Glutamatergic neuron (in vitro differentiated cells): ENCODE results near the gene CARM1. TPM values are rescaled to one million over a fixed set of nuclear protein-coding genes. Genes with fewer than 3 reads are reported as not detected.

Source experiments
- DNase-seq: peaks from one replicate; pipeline ENCODE4 v3.0.0; 2022
- H3K27ac Mint-ChIP-seq: one replicate; pipeline ENCODE4 v1.8.0; 2020; ENCODE audit warnings: mild to moderate bottlenecking, mixed read lengths, inconsistent platforms; ENCODE audit not compliant: unreplicated experiment
- H3K27me3 Mint-ChIP-seq: one replicate; pipeline ENCODE4 v1.8.0; 2020; ENCODE audit warnings: mild to moderate bottlenecking, moderate library complexity, mixed read lengths, inconsistent platforms; ENCODE audit not compliant: unreplicated experiment
- H3K36me3 Mint-ChIP-seq: one replicate; pipeline ENCODE4 v1.8.0; 2020; ENCODE audit warnings: mild to moderate bottlenecking, mixed read lengths, inconsistent platforms; ENCODE audit not compliant: unreplicated experiment
- H3K4me1 Mint-ChIP-seq: one replicate; pipeline ENCODE4 v1.8.0; 2020; ENCODE audit warnings: mild to moderate bottlenecking, low read depth, mixed read lengths, inconsistent platforms; ENCODE audit not compliant: unreplicated experiment
- H3K4me3 Mint-ChIP-seq: one replicate; pipeline ENCODE4 v1.8.0; 2020; ENCODE audit warnings: mild to moderate bottlenecking, mixed read lengths, inconsistent platforms; ENCODE audit not compliant: unreplicated experiment
- H3K9me3 Mint-ChIP-seq: one replicate; pipeline ENCODE4 v1.8.0; 2020; ENCODE audit warnings: mild to moderate bottlenecking, moderate library complexity, mixed read lengths, inconsistent platforms; ENCODE audit not compliant: unreplicated experiment
- total RNA-seq: library from RNA; stranded (reverse); fragmentation: NEBNext Ultra II Directional; extraction: Animal tissue kit (Norgen Biotek cat#: 25700); gene quantifications from one replicate; pipeline ENCODE4 v1.2.1, GENCODE V29; 2021; ENCODE audit not compliant: unreplicated experiment
- TF ChIP-seq, protein P1 (sequence below): fragments of 200-600 bp; sonication (generic); IDR thresholded peaks from one replicate; pipeline ENCODE4 v1.5.0; 2021; ENCODE audit not compliant: partially characterized antibody, unreplicated experiment

Gene CARM1
- total RNA-seq, 1 donor from 2014 or later, result 133 TPM

DNA sequence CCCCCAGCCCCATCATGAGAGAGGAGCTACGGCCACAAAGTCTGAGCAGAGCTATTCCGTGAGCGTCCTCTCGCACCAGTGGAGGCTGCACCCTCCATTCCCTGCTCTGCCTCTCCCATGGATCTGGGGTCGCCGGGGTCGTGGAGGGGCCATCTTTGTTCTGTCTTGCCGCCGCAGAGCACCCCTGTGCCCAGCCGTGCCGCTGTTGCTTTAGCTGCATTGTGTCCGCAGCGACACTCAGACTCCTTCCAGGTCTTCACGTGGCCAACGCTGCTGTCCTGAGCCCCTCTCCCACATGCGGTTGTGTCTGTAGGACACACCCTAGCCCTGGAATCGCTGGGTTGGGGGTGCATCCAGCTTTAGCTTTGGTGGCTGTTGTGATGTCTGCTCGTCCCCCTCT, 41.3 kb downstream of the CARM1 start:
- DNase-seq, result no peak
- Mint-ChIP-seq H3K36me3 (no peaks in the 10 kb centered on the region), H3K4me3 (no peak overlapping the region), H3K4me1 (peaks cover 9% of the 10 kb centered on the region), H3K27ac (peak overlapping the region; percentile 55), H3K9me3 (peaks cover 7% of the 10 kb centered on the region), H3K27me3 (peaks cover 5% of the 10 kb centered on the region)
- TF ChIP-seq, protein P1, sequence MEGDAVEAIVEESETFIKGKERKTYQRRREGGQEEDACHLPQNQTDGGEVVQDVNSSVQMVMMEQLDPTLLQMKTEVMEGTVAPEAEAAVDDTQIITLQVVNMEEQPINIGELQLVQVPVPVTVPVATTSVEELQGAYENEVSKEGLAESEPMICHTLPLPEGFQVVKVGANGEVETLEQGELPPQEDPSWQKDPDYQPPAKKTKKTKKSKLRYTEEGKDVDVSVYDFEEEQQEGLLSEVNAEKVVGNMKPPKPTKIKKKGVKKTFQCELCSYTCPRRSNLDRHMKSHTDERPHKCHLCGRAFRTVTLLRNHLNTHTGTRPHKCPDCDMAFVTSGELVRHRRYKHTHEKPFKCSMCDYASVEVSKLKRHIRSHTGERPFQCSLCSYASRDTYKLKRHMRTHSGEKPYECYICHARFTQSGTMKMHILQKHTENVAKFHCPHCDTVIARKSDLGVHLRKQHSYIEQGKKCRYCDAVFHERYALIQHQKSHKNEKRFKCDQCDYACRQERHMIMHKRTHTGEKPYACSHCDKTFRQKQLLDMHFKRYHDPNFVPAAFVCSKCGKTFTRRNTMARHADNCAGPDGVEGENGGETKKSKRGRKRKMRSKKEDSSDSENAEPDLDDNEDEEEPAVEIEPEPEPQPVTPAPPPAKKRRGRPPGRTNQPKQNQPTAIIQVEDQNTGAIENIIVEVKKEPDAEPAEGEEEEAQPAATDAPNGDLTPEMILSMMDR, result no peak

DNA sequence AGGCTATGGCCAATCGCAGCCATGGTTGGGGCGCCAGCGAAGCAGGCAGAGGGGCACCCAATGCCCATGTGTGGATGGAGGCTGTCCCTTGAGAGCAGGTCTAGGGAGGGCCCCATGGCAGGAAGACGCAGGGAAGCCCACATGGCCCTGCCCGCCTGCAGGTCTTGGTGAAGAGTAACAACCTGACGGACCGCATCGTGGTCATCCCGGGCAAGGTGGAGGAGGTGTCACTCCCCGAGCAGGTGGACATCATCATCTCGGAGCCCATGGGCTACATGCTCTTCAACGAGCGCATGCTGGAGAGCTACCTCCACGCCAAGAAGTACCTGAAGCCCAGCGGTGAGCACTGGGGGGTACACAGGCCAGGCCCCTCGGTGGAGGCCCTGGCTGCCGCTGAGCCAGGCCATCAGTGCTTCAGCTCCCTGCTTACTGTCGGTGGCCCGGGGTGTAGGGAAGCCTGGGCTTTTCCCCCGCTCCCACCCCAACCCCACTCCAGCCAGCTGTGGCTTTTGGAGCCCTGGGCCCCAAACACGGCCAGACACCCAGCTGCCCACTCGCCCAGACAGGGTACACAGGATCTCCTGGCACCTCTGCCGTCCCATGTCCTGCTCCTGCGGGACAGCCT, 42.5 kb downstream of the CARM1 start:
- Mint-ChIP-seq H3K4me1 (peaks cover 9% of the 10 kb centered on the region), H3K4me3 (no peak overlapping the region), H3K27me3 (peaks cover 5% of the 10 kb centered on the region), H3K27ac (peak overlapping the region; percentile 83), H3K36me3 (no peaks in the 10 kb centered on the region), H3K9me3 (peaks cover 8% of the 10 kb centered on the region)
- TF ChIP-seq, protein P1, result no peak
- DNase-seq, result no peak

DNA sequence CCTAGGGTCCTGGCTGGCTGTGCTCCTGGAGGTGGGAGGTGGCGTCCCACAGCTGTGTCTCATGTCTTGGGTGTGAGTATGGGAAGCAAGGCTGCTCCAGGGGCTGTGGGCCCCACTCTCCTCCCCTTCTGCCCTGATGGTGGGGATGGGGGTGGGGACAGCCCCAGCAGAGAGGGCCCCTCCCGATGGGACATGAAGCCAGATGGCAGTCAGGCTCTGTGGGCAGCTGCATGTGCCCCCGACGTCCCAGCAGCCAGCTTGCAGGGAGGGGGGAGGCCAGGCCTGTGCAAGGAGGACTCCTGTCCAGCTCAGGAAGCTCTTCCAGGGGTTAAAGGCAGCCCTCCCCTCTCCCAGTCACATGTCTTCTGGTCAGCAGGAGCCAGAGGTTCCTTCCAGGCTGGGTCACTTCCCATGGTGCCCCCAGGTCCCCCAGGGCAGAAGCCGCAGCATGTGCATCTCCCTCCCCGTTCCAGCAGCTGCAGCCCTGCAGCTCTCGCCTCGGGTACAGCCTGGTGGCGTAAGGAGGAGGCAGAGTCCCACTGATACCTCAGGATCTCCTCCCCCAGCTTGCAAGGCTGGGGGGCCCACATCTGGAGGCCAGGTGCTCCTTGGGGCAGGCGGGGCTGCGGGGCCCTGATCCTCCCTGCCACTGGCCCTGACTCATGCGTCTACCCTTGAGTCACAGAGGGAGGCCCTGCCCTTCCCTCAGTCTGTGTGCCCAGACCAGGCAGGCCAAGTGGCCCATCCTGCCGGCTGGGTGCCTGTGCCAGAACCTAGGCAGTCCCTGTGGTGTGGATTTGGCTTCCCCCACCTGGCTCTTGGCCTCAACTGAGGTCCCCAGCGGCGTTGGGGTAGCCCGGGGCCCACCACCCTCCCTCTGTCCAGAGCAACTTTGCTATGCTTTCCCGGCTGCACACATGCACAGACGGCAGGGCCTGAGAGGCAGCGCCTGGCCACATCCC, 44.1 kb downstream of the CARM1 start:
- Mint-ChIP-seq H3K36me3 (no peaks in the 10 kb centered on the region), H3K4me1 (peaks cover 11% of the 10 kb centered on the region), H3K4me3 (peak overlapping the region; percentile 59), H3K9me3 (peaks cover 10% of the 10 kb centered on the region), H3K27me3 (peaks cover 3% of the 10 kb centered on the region), H3K27ac (peak overlapping the region; percentile 80)
- TF ChIP-seq, protein P1, result no peak
- peak; percentile 66 for DNase-seq

DNA sequence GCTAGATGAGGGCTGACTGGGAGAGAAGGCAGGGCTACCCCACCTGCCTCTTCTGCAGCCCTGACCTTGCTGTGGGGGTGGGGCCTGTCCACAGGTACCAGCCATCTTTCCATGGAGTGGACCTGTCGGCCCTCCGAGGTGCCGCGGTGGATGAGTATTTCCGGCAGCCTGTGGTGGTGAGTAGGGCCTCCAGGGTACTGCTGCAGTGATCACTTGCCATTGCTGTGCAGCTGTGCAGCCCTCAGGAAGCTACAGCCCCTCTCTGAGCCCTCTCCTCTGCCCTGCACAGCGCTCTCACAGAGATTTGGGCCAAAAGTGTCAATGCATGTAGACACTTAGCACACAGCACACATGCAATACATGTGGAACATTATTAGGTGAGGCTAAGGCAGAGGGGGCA, 45.2 kb downstream of the CARM1 start:
- Mint-ChIP-seq H3K4me1 (peaks cover 11% of the 10 kb centered on the region), H3K27ac (no peak overlapping the region), H3K27me3 (peaks cover 7% of the 10 kb centered on the region), H3K36me3 (no peaks in the 10 kb centered on the region), H3K4me3 (no peak overlapping the region), H3K9me3 (peaks cover 11% of the 10 kb centered on the region)
- TF ChIP-seq, protein P1, result no peak
- DNase-seq, result no peak

DNA sequence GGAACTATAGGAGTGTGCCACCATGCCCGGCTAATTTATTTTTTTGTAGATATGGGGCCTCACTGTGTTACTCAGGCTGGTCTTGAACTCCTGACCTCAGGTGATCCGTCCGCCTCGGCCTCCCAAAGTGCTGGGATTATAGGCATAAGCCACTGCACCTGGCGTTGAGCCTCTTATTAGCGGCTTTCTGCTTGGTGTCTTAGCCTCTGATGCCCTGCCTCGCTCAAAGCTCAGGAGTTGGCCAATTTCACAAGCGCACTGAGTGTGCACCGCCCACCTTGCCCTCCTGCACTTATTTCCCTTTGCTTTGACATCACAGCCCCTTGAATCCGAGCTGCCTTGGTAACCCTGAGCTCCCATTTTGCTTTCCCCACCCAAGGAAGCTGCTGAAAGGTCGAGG, 47.0 kb downstream of the CARM1 start:
- DNase-seq, result no peak
- Mint-ChIP-seq H3K27me3 (peaks cover 13% of the 10 kb centered on the region), H3K4me3 (no peak overlapping the region), H3K27ac (no peak overlapping the region), H3K4me1 (peaks cover 11% of the 10 kb centered on the region), H3K36me3 (no peaks in the 10 kb centered on the region), H3K9me3 (peaks cover 18% of the 10 kb centered on the region)
- TF ChIP-seq, protein P1, result no peak
